HG03575 (cell line): ENCODE measurements around the gene CACNB3.
A peak's percentile ranks its signal among the peaks of the same experiment; 100 is the strongest.
"Not testable (repeated sequence)": the region's sequence is repeated elsewhere in the genome, so short reads cannot be mapped to it uniquely, and the experiment has no call there.

Experiments used
- ATAC-seq: cut with Tn5 transposase; IDR thresholded peaks from one replicate; pipeline ENCODE4 v1.9.1; 2021; ENCODE audit not compliant: unreplicated experiment, insufficient number of reproducible peaks, low FRiP score; ENCODE audit errors: extremely low read depth

Gene CACNB3

GRCh38 chr12:48842021-48842420 is 23.7 kb downstream of the CACNB3 start:
- ATAC-seq = not testable (repeated sequence)

- ATAC-seq = peak; percentile 58
Measured at GRCh38 chr12:48851883-48852733, 33.8 kb downstream of the CACNB3 start, which contains the start of gene DDX23. Gene DDX23, minus strand, starts transcription at chr12:48852163. Its CDS starts 6,381 bp downstream, at chr12:48845782.

DNA sequence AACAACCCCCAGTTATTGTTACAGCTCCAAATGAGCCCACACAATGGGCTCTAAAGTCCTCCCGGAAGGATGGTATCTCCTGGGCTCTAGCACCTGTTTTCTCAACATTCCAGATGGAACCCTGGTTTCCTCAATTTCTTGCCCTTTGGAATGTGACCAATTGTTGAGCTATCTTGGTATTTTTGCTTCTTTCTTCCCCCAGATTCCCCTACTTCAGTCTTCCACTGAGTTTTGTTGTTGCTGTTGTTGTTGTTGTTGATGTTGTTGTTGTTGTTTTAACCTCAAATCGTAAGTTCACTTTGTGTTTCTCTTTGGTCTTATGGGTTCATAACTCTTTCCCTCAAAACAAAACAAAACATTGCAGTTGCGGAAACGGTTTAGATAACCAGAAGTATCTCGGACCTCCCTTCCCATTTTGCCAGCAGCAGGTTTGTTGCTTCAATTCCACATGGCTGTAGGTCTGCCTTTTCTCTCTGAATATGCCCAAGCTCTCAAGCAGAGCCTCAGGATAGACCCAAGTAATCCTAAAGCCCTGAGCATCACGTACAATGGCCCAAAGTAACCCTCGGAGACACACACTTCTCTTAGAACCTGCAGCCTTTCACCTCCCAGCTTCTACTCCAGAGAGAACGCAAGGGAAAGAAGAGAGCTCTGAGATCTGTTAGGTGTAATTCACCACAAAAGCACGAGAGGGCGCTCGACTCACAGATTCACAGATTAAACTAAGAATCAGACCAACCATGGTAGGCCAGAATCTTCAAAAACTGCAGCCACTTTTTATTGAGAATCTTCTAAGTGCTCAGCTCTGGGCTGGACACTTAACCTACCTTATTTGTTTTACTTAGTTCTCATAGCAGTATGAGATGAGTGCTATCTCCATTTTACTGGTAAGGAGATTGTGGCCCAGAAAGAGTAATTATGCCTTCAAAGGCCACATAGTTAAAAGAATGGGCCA is 34.7 kb downstream of the CACNB3 start:
- ATAC-seq = peak; percentile 36

GRCh38 chr12:48854488-48854887 is 36.2 kb downstream of the CACNB3 start:
- no peak for ATAC-seq

DNA sequence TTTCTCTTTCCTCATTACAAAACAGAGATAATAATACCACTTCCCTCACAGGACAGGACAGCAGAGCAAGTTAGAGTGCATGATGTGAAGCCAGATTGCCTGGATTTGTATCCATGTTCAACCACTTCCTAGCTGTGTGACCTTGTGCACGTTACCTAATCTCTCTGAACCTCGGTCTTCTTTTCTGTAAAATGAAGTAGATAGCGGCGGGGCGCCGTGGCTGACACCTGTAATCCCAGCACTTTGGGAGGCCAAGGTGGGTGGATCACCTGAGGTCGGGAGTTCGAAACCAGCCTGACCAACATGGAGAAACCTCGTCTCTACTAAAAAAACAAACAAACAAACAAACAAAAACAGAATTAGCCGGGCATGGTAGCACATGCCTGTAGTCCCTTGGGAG is 36.6 kb downstream of the CACNB3 start:
- ATAC-seq = not testable (repeated sequence)

GRCh38 chr12:48856379-48856778 is 38.1 kb downstream of the CACNB3 start:
- no peak for ATAC-seq

DNA sequence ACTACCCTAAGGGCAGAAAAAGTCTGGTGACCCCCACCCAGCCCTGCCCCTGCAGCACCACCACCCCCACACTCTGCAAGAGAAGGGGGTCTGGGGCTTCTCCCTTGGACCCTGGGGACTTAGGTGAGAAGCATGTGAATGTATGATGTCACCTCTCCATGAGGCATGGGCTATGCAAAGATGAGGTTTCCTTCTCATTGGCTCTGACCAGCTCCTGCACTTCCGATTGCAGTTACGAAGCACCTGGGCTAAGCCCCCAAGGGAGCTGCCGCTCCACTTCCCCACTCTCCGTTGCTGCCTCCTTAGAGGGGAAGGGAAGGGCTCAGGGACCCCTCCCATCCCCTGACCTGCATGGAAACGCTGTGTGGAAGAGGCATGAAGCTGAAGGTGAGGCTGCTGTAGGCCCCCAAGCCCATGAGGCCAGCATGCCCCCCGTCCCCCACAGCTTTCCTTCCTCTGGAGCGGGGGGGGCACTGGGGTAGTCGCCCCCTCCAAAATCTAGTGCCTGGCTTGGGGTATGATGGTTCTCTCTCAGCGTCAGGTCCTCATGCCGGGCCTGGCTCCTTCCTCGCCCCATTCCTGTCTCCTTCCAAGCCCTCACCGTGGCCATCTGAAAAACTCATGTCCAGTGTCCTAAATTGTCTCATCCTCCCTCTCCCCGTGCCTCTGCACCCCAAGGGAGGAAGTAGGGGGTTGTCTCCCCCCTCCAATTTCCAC is 39.1 kb downstream of the CACNB3 start:
- ATAC-seq = no peak

DNA sequence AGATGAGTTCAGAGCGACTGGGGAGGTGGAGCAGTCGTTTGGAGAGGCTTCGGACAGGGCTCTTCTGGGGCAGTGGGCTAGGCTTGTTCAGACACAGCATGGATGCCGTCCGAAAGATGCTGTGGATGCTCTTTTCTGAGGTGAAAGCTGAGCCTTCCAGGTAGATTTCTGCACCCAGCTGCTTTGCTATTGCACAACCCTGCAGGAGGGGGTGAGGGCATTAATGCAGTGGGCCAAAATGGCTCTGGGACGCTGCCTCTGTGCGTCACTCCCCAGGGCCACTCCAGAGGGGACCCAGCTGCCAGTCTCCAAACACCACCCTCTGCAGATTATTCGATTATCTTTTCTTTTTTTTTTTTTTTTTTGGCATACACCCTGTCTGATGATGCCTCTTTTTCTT is 39.7 kb downstream of the CACNB3 start:
- ATAC-seq = no peak

- ATAC-seq = no peak
Measured at GRCh38 chr12:48859607-48860006, 41.3 kb downstream of the CACNB3 start.

DNA sequence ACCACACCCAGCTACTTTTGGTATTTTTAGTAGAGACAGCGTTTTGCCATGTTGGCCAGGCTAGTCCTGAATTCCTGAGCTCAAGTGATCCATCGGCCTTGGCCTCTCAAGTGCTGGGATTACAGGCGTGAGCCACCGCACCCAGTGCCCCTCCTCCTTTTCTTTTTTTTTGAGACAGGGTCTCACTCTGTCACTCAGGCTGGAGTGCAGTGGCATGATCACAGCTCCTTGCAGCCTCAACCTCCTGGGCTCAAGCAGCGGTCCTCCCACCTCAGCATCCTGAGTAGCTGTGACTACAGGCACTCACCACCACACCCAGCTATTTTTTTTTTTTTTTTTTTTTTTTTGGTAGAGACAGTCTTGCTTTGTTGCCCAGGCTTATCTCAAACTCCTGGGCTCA is 41.9 kb downstream of the CACNB3 start:
- not testable (repeated sequence) for ATAC-seq

DNA sequence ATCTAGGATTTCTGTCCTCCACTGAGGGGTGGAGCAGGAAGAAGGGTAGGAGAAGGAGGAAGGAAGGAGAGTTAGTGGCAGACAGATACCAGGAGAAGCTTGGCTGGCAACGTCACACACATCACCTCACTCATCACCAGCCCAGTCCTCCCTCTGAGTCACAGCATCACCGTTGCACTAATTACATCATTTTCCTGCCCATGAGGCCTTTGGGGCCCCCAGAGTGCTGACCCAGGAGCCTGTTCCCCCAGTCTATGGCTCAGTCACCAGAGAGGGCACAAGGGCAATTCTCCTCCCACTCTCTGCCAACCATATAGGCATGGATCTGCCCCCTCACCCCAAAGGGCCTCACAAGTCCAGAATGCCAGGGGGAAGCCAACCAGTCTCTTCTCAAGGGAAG is 42.8 kb downstream of the CACNB3 start:
- ATAC-seq = no peak

- no peak for ATAC-seq
Measured at GRCh38 chr12:48862760-48863159, 44.5 kb downstream of the CACNB3 start.

- no peak for ATAC-seq
Measured at GRCh38 chr12:48863291-48863690, 45.0 kb downstream of the CACNB3 start.

DNA sequence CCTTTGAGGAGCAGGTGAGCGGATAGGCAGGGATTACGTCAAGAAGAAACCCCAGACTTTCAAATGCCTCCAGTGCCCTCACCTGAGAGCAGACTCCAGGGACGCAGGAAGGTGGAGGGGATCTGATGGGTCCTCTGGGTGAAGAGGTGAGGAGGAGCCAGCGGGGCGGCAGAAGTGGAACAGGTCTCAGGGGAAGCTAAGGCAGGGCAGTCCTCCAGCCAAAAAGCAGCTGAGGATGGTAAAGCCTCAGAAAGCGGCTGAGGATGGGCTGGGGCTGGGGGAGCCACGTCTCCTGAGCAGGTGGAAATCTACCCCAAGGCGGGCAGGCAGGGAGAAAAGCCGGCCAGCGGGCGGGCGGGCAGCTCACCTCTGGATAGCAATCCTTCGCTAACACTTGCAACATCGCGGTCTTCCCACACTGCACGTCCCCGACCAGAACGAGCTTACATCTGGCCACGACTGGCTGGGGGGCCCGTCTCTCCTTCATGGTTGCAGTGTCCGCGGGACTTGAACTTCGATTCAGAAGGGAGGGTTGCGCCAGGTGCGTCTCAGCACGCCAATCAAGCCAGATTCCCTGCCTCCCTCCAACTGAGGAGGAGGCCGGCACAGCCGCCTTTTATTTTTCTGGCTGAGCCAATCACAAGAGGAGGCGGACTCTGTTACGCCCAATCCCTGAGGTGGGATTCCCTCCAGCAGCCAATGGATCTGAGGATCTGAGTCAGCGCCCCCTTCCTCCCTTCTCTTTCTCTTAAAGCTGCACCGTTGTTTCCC is 47.2 kb downstream of the CACNB3 start, which contains the start of gene RND1:
Gene RND1, minus strand, starts transcription at position 590 of the 771 bp plus-strand sequence. Its CDS starts 103 bp downstream, at position 487.
- ATAC-seq = peak; percentile 57

DNA sequence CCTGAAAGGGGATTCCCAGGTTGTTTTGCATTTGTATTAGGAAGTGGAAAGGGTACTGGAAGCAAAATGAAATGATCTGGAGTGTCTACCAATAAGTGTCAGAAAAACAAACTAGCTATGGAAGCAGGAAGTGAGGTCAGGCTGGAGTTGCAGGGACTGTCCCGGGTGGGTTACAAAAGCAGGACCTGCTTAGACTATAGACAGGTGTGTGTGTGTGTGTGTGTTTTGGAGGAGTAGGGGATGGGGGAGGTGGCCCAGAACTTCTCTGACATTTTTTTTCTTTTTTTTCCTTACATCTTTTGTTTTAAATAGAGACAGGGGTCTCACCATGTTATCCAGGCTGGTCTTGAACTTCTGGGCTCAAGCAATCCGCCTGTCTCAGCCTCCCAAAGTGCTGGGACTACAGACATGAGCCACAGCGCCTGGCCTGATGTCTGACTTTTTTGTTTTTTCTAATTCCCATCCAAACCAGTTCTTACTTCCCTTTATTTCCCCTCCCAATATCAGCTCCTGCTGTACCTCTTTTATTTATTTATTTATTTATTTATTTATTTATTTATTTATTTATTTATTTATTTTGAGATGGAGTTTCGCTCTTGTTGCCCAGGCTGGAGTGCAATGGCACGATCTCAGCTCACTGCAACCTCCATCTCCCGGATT is 47.9 kb downstream of the CACNB3 start:
- no peak for ATAC-seq

DNA sequence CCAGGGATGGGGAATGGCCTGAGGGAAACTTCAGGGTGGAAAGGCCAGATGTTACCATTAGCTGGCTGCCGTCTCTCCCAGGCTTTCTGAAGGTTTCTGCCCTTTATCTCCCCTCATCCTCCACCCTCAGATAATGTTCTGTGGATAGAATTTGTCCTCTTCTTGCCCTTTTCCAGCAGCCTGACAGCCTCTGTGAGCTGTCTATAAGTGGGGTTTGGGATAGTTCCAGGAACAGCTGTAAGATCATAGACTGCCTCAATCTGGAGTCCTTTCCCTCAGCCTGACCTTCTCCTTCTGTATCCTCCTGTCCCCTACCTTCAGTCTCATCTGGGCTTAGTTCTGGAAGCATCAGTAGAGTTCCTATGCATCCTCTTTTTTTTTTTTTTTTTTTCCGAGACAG is 50.2 kb downstream of the CACNB3 start:
- ATAC-seq = no peak

DNA sequence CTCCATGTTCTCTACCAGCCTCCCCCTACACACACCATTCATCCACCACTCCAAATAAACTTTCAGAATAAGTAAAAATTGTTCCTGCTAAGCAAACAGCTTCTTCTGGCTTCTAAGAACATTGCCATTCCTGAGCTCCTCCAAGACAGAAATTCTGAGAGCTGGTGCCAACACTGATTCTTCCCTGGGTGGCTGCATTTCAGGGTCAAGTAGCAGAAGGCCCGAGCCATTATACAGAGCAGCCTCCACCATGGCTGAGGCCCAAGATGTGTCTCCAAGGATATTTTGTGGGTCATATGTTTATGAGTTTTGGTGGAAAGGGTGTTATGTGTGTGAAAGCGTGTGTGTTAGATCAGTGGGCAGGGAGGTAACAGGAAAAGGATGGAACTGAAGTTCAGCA is 50.9 kb downstream of the CACNB3 start:
- ATAC-seq = no peak

- ATAC-seq = no peak
Measured at GRCh38 chr12:48873096-48873495, 54.8 kb downstream of the CACNB3 start.
